GM20000 (cell line): ENCODE data around the gene KBTBD2.
"Not testable (repeated sequence)": the region's sequence is repeated elsewhere in the genome, so short reads cannot be mapped to it uniquely, and the experiment has no call there.

ENCODE experiments used
- DNase-seq: peaks from one replicate; pipeline ENCODE4 v3.0.0; 2012; ENCODE audit warnings: low spot score
- TF ChIP-seq, protein P1 (sequence below): IDR thresholded peaks from 2 replicates; pipeline ENCODE4 v1.5.1; 2012; ENCODE audit warnings: mild to moderate bottlenecking, control low read depth; ENCODE audit errors: extremely low read depth, missing control alignments

KBTBD2 gene

DNA sequence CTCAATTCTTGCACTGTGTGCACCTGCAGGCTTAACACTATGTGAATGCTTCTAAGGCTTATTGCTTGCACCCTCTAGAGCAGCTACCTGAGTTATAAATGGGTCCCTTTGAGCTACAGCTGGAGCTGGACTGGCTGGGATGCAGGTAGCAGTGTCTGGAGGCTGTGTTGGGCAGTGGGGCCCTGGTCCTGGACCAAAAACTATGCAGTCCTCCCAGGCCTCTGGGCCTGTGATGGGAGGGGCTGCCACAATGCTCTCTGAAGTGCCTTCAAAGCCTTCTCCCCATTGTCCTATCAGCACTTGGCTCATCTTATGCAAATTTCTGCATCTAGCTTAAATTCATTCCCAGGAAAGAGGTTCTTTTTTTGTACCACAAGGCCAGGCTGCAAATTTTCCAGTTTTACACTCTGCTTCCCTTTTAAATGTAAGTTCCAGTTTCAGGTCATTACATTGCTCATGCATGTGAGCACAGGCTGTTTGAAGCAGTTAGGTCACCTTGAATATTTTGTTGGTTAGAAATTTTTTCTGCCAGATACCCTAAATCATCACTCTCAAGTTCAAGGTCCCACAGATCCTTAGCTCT lies 26.0 kb downstream of the KBTBD2 start:
- TF ChIP-seq, protein P1, sequence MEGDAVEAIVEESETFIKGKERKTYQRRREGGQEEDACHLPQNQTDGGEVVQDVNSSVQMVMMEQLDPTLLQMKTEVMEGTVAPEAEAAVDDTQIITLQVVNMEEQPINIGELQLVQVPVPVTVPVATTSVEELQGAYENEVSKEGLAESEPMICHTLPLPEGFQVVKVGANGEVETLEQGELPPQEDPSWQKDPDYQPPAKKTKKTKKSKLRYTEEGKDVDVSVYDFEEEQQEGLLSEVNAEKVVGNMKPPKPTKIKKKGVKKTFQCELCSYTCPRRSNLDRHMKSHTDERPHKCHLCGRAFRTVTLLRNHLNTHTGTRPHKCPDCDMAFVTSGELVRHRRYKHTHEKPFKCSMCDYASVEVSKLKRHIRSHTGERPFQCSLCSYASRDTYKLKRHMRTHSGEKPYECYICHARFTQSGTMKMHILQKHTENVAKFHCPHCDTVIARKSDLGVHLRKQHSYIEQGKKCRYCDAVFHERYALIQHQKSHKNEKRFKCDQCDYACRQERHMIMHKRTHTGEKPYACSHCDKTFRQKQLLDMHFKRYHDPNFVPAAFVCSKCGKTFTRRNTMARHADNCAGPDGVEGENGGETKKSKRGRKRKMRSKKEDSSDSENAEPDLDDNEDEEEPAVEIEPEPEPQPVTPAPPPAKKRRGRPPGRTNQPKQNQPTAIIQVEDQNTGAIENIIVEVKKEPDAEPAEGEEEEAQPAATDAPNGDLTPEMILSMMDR: no peak
- DNase-seq: no peak

DNA sequence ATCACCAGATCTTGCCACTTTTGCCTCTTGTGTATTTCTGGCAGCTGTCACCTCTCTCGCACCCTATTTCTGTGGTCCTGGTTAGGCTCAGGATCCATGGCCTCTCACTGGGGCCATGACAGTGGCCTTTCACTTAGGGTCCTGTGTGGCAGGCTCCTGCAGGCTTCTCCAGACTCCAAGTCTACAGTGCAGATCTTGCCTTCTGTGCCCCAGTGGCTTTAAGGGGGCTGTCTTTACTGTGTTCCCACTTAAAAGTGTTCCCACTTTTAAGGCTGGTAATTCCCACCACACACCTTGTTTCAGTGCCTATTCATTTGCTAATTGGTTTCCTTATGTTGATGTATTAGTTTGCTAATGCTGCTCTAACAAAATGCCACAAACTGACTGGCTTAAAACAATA lies 27.7 kb downstream of the KBTBD2 start:
- DNase-seq: not testable (repeated sequence)

DNA sequence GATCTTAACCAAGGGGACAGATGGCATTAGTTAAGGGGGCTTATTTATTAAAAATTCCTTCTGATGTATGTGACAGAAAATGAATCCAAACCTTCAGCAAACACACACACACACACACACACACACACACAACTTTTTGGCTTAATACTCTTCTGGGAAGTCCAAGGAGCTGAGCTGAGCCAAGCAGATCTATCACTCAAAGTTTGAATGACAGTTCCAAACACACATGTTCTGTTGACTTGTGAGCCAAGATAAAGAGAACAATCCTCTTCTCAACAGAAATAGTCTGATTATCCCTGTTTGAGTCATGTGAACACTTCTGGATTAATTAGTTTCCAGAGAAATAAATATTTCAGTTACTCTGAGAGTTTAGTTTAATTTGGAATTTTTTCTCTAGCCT lies 31.5 kb downstream of the KBTBD2 start:
- TF ChIP-seq, protein P1: no peak
- DNase-seq: no peak

DNA sequence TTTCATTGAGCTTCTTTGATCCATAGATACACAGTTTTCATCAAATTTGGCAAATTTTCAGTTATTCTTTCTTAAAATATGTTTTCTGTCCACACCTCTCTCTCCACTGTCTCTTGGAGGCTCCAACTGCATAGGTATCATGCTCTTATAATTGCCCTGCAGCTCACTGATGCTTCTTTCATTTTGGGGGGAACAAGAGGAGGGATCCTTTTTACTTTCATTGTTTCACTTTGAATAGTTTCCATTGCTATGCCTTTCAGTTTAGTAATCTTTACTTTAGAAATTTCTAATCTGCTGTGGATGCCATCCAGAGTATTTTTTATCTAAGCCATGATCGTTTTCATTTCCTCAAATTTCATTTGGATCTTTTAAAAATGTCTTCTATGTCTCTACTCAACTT lies 32.9 kb downstream of the KBTBD2 start:
- TF ChIP-seq, protein P1: no peak
- DNase-seq: no peak

DNA sequence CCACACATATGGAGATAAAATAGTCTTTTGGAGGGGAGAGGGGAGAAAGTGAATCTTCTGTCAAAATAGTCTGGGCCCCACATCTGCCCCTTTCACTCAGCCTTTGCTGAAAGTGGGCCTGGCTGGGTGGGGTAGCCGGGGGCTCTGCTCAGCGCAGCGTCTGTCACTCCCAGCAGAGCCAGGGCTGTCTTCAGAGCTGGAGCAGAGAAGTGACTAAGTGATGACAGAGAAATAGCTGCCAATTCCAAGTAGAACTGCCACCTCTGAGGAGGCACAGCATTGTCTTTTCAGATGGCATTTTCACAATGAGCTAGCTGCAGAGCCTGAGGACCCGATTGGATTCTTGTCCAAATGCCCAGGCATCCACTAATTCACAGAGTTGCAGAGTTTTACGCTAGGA lies 34.5 kb downstream of the KBTBD2 start:
- not testable (repeated sequence) for DNase-seq

DNA sequence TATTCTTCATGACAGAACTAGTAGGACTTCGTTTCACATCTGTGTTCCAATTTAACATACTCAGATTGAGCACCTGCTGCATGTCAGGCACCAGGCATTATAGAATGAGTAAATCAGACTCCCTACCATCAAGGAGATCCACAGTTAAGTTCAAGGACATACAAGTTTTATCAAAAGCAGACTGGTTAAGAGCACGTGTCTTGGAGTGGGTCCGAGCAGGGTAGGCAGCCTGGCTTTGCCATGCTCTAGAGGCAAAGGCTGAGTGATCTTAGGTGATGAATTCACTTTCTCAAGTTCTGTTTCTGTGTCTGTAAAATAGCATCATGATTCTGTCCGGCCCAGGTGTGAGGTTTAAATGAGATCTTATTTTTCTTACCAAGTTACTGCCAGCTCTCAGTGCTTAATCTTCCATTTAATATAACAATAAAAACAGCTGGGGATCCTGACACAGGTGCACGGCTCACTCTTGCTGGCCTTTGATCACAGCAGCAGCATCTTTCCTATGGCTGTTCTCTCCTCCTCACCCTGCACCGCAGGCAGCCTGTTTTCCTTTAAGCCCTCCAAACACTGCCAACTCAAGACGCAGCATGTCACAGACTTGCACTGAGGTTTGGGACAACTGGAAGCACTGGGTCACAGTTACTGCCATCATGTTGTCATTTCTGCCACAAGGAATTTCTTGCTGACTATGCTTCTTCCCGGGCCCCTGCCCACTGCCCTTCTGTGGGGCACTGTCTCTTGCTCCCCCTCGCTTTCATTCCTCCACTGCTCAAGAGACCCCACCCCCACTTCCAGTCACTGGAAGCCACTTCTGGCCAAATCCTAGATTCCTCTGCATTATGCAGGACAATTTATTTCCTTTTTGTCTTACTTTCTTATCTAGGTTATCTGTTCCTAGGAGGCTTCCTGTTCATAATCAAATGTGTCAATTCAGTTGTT lies 35.5 kb downstream of the KBTBD2 start:
- not testable (repeated sequence) for DNase-seq

DNA sequence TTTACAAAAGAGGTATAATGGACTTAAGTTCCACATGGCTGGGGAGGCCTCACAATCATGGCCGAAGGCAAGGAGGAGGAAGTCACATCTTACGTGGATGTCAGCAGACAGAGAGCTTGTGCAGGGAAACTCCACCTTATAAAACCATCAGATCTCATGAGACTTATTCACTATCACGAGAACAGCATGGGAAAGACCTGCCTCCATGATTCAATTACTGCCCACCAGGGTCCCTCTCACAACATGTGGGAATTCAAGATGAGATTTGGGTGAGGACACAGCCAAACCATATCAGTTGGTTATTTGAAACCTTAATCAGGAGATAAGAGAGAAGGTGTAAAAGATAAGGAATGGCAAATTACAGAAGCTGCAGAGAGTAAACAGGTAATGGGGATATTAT lies 40.9 kb downstream of the KBTBD2 start:
- DNase-seq: not testable (repeated sequence)

DNA sequence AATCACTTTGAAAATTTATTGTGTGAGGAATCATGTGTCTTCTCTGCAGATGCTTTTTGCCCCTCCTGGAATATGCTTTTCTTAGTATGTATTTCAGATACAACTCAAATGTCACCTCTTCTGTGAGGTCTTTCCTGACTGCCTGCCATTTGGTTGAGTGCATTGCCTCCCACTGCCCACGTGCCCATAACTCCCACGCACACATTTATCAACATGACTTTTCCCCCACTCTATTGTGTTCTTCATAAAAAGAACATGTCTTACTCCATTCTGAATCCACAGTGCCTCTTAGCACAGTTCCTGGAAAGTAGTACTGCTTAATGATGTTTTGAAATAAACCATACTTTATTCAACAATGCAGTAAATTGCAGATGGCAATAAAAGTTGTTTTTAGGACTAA lies 42.9 kb downstream of the KBTBD2 start:
- DNase-seq: not testable (repeated sequence)

DNA sequence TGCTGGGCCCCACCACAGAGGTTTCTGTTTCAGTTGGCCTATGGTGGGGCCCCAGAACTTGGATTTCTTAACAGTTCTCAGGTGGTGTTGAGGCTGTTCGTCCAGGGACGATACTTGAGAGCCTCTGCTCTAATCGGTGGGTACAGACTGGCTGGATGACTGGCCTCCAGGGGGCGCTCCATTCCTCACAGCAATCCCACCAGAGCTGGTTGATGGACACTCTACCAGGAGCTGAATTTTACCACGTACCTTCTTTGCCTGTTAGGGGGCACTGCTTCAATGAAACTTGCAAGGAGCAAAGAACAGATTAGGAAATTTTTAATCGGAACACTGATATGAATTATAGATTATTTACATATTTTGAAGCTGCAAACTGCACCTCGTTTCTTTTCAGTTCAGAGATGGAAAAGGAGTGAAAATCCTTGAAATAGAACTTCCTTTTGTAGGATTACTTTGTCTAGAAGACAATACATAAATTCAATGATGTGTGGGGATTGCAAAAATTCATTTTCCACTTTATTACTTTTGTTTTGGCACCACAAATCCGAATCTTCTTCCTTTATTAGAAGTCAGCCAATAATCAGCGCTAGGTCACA lies 44.8 kb downstream of the KBTBD2 start:
- TF ChIP-seq, protein P1: peak; percentile 67
- peak; percentile 69 for DNase-seq

DNA sequence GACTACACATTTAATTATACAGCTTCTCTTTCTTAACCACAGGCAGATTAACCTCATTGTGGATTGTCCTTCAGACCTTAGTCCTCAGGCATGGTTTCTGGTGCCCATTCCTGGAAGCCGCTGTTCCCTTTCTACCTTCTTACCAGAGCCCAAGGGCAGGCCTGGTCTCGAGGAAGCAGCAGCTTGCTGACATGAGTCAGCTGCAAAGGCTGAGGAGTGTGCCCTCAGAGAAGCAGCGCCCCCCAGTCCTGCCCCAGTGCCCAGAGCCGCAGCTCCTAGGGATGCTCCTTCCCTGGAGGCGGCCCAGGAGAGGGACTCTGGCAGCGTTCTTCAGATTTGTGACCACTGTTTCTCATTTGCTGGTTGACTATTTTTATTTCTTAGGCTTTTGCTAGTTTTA lies 46.8 kb downstream of the KBTBD2 start:
- DNase-seq: not testable (repeated sequence)

DNA sequence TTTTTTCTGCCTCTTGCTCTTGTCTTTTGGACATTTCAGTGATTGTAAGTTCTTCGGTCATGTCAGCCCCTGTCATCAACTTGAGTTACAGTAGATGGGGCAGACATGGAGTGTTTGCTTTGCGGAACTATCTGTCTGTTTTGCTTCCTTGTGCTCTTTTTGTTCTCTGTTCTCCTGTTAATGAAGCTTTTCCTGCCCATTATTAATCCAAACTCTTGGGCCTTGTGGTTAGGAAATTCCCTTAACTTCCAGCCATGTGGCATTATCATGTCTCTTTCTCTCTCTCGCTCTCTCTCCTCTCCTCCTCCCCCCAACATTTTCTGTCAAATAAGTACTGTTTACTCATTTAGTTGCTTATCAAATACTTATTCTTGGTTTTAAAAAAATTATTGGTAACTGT lies 47.8 kb downstream of the KBTBD2 start:
- not testable (repeated sequence) for DNase-seq

DNA sequence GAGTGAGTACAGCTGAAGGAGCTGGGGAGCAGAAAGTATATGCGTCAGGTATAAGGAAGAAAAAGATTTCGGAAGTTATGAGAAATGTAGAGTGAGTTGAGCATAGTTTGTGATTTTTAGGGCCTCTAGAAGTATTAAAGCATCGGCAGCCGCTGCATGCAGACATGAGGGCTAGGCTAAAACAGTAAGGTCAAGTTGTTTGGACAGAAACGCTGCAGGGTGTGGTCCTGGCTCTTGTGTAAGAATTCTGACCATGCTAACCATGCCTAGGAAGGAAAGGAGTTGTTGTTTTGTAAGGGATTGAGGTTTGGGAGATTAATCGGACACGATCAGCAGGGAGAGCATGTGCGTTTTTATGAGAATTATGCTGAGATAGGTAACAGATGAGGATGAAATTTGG lies 51.7 kb downstream of the KBTBD2 start:
- DNase-seq: not testable (repeated sequence)

DNA sequence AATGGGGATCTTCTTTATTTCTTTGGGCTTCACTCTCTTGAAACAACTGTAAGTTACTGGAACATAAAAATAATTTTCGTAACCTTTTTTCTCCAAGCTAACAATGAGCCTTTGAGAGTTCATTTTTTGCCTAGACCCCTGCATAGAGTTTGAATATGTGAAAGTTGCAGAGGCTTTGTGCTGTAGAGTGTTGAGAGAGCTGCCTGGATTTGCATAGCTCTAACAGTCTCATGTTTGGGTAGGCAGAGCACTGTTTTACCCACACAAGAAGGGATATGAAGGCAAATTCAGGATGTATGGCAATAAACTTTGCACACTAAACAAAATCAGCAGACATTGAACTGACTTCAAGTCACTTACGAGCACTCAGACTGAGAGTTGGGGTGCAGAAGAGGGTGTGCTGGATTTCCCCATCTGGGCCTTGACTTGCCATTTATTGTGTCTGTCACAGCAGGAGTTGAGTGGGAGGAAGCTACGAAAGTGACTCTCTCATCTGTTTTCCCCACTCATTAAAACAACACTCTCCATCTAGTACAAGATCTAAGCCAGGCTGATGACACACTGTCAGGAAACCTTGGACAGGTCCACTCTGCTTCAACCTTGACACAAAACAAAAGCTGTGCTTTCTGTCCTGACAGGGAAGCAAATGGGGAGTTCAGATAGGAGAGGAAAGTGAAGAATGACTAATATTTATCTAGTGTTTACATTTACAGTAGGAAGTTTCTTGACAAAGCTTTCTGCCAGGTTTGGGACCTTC lies 62.4 kb downstream of the KBTBD2 start:
- not testable (repeated sequence) for DNase-seq
